Heart right ventricle (tissue), 16 donors: Measurements from ENCODE around the gene HDDC3. TPM values are rescaled to one million over a fixed set of nuclear protein-coding genes. Genes with fewer than 3 reads are reported as not detected.
A peak's percentile ranks its signal among the peaks of the same experiment; 100 is the strongest.

ENCODE experiments used
- ATAC-seq, 8 donors: fragments of 200-7000 bp; cut with Tn5 transposase; one replicate each; pipeline ENCODE4 v1.9.1; 2020; ENCODE audit warnings: mild to moderate bottlenecking in 8 of 8, moderate library complexity in 8 of 8, moderate number of reproducible peaks in 1 of 8
- DNase-seq, 2 donors: peaks; one replicate each; pipeline ENCODE4 v3.0.0-alpha.2; 2020
- H3K27ac ChIP-seq, 10 donors: fragments of 200-600 bp; sonication (generic) in 2 of 10; one replicate each; pipeline versions ENCODE4 v1.5.0 to v1.8.0; 2020 to 2022; ENCODE audit warnings: mild to moderate bottlenecking in 3 of 10
- H3K27me3 ChIP-seq, 7 donors: fragments of 200-600 bp; one replicate each; pipeline ENCODE4 v1.8.0; 2021 to 2022; ENCODE audit warnings: mild to moderate bottlenecking in 2 of 7
- H3K36me3 ChIP-seq, 9 donors: fragments of 200-600 bp; sonication (generic) in 1 of 9; one replicate each; pipeline versions ENCODE4 v1.5.0 to v1.8.0; 2020 to 2022; ENCODE audit warnings: mild to moderate bottlenecking in 2 of 9
- H3K4me1 ChIP-seq, 9 donors: fragments of 200-600 bp; sonication (generic) in 1 of 9; one replicate each; pipeline versions ENCODE4 v1.5.0 to v1.8.0; 2020 to 2022; ENCODE audit warnings: mild to moderate bottlenecking in 4 of 9
- H3K4me3 ChIP-seq, 10 donors: fragments of 200-600 bp; sonication (generic) in 2 of 10; one replicate each; pipeline versions ENCODE4 v1.5.0 to v1.8.0; 2020 to 2022; ENCODE audit warnings: mild to moderate bottlenecking in 7 of 10, moderate library complexity in 2 of 10
- H3K9me3 ChIP-seq, 11 donors: fragments of 200-600 bp in 10 of 11; sonication (generic) in 2 of 11; one replicate each; pipeline versions ENCODE4 v1.5.0 to v1.8.0; 2013 to 2022; ENCODE audit warnings: mild to moderate bottlenecking in 2 of 11, control low read depth in 1 of 11, moderate library complexity in 1 of 11
- CTCF ChIP-seq, 9 donors: fragments of 200-600 bp; sonication (generic) in 2 of 9; IDR thresholded peaks; one replicate each; pipeline versions ENCODE4 v1.5.0 to v1.8.0; 2021 to 2022; ENCODE audit warnings: antibody characterized with exemption in 9 of 9, mild to moderate bottlenecking in 5 of 9, moderate library complexity in 1 of 9
- WGBS, 2 donors: extraction: QIAGEN DNeasy Blood & Tissue Kit; methylation state at CpG; one replicate each; pipeline ENCODE4 v1.1.7; 2013; ENCODE audit warnings: inconsistent platforms in 1 of 2; 5-methylcytosine and 5-hydroxymethylcytosine counted together
- intact Hi-C, 10 donors: fragments of 100-400 bp; cut with DNase I; formaldehyde crosslinking; loops; one replicate each; pipeline versions ENCODE4 v1.11.1 to v1.14.2; 2022
- polyA plus RNA-seq, 2 donors: library from polyadenylated mRNA; stranded (reverse); fragments of 200-250 nt; gene quantifications; one replicate each; pipeline ENCODE4 v1.2.3, GENCODE V29; 2013
- total RNA-seq, 10 donors: library from RNA; stranded (reverse); fragmentation: NEBNext Ultra II Directional in 3 of 10; extraction: Animal tissue kit (Norgen Biotek cat#: 25700) in 3 of 10; gene quantifications; one replicate each; pipeline versions ENCODE4 v1.2.1 to v1.2.4, GENCODE V29; 2021 to 2023
- donor health status: Arrhythmogenic right ventricular cardiomyopathy.
- donor health status: ischemic (EF 13 %, LVEDD 7.1; RV severe dilation, severe dysfunction).
- donor health status: healthy with polysubstance abuse.
- donor health status: DM: no; HTN: yes; CAD: no.
- donor health status: DM: no; HTN: no; CAD: no.
- donor health status: ischemic (EF 25% LVEDD 6.9; RV normal size, moderate dysfunction).
- donor health status: ischemic (EF 25% LVEDD 5.7; RV mildly dilated, moderate dysfunction).
- donor health status: healthy.
- donor health status: DM: yes; HTN: yes; CAD: no.
- donor health status: Ischemic cardiomyopathy.
- donor health status: ischemic (EF 35%, LVEDD 5.7; RV mildly dilated, moderate dysfunction).
- donor health status: nonischemic (EF 11% LVEDD 7.7; RV severe dilation, severe dysfunction).
- donor health status: DM: yes; HTN: yes; CAD: no.
- donor health status: PGD.
- donor health status: ischemic (EF 29% LVEDD 5.4; RV normal size, mild dysfunction).
- donor health status: nonischemic (EF 23%, LVEDD 6.1; RV moderate dilation, normal function).

The HDDC3 gene
- total and polyA plus RNA-seq, 12 donors = 10.7 to 18.2 (median 14.7) TPM

DNA sequence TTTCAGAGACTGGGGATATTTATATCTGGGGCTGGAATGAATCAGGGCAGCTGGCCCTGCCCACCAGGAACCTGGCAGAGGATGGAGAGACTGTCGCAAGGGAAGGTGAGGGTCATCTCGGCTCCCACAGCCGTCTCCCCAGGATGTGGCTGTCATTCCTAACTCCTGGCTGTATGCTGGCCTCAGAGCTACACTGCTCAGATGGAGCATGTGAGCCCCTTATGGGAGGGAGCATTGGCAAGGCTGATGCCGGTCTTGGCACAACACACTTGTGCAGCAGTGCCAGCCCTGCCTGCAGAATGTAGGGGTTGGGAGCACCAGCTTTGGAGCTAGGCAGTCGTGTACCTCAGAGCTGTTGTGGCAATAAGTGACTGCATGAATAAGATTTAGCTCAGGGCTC lies 27.5 kb upstream of the HDDC3 start:
- TF ChIP-seq CTCF (IDR thresholded peaks at IDR 0.05) = no peak
- Histone ChIP-seq H3K4me1 (peaks cover 0 to 56% (median 32%) of the 10 kb centered on the region in 9 donors), H3K36me3 (peaks cover 0 to 50% (median 6%) of the 10 kb centered on the region in 9 donors), H3K4me3 (no peak overlapping the region), H3K27ac (peak overlapping the region in 6 of 10 donors; percentile 13 to 67 (median 44)), H3K27me3 (no peaks in the 10 kb centered on the region), H3K9me3 (no peaks in the 10 kb centered on the region)
- peak; percentile 49 to 87 (median 72) for ATAC-seq
- intact Hi-C loops = loop anchor here (1.0 to 10.0 kb wide), 11 partner anchors 32 to 312 kb away; partner anchors contain the start of genes PRC1 (in 2 of the 10) and VPS33B (in 2 of the 10)
- peak; percentile 68 to 74 for DNase-seq
- WGBS, 2 donors = 41 to 54% methylated on average over 5 of the region's 5 CpGs

GRCh38 chr15:90959028-90959595 lies 26.8 kb upstream of the HDDC3 start:
- WGBS, 2 donors = 76 to 78% methylated on average over 8 of the region's 8 CpGs
- intact Hi-C loops = loop anchor here (1.0 to 10.0 kb wide), 11 partner anchors 33 to 313 kb away; partner anchors contain the start of genes PRC1 (in 2 of the 10) and VPS33B (in 1 of the 10)
- ATAC-seq = no peak
- H3K9me3 ChIP-seq = no peaks in the 10 kb centered on the region
- peak overlapping the region in 5 of 10 donors; percentile 13 to 67 (median 41) for H3K27ac ChIP-seq
- H3K36me3 ChIP-seq = peaks cover 0 to 45% (median 6%) of the 10 kb centered on the region in 9 donors
- TF ChIP-seq CTCF (IDR thresholded peaks at IDR 0.05) = no peak
- no peaks in the 10 kb centered on the region for H3K27me3 ChIP-seq
- no peak for DNase-seq
- H3K4me1 ChIP-seq = peaks cover 0 to 56% (median 32%) of the 10 kb centered on the region in 9 donors
- H3K4me3 ChIP-seq = no peak overlapping the region

GRCh38 chr15:90957791-90958190 lies 25.4 kb upstream of the HDDC3 start:
- TF ChIP-seq CTCF (IDR thresholded peaks at IDR 0.05) = no peak
- no peaks in the 10 kb centered on the region for H3K27me3 ChIP-seq
- no peaks in the 10 kb centered on the region for H3K9me3 ChIP-seq
- H3K4me1 ChIP-seq = peaks cover 0 to 56% (median 32%) of the 10 kb centered on the region in 9 donors
- peaks cover 0 to 45% (median 13%) of the 10 kb centered on the region in 9 donors for H3K36me3 ChIP-seq
- H3K4me3 ChIP-seq = peak overlapping the region in 8 of 10 donors; percentile 64 to 84 (median 75)
- DNase-seq (no peak), ATAC-seq (no peak)
- WGBS, 2 donors = 79 to 82% methylated on average over 6 of the region's 6 CpGs
- intact Hi-C loops = loop anchor here (2.0 to 10.0 kb wide), 14 partner anchors 35 to 315 kb away; partner anchors contain the start of genes PRC1 (in 2 of the 10) and VPS33B (in 1 of the 10)
- H3K27ac ChIP-seq = peak overlapping the region in 4 of 10 donors; percentile 57 to 77 (median 58)

GRCh38 chr15:90957031-90957790 lies 24.9 kb upstream of the HDDC3 start:
- Histone ChIP-seq H3K4me1 (peaks cover 0 to 56% (median 32%) of the 10 kb centered on the region in 9 donors), H3K4me3 (peak overlapping the region; percentile 43 to 84 (median 75)), H3K27me3 (no peaks in the 10 kb centered on the region), H3K36me3 (peaks cover 0 to 45% (median 17%) of the 10 kb centered on the region in 9 donors), H3K9me3 (no peaks in the 10 kb centered on the region), H3K27ac (peak overlapping the region in 9 of 10 donors; percentile 36 to 77 (median 58))
- peak in 1 of 2 donors; percentile 35 for DNase-seq
- intact Hi-C loops = loop anchor here (2.0 to 10.0 kb wide), 14 partner anchors 35 to 315 kb away; partner anchors contain the start of genes PRC1 (in 2 of the 10) and VPS33B (in 1 of the 10)
- 16 to 22% methylated on average over 60 to 63 of the region's 63 CpGs for WGBS, 2 donors
- ATAC-seq = peak in 5 of 8 donors; percentile 0 to 13 (median 4)
- TF ChIP-seq CTCF (IDR thresholded peaks at IDR 0.05) = no peak
